GM18520 (cell line): ENCODE data around the gene KIF19.
"Not testable (repeated sequence)": the region's sequence is repeated elsewhere in the genome, so short reads cannot be mapped to it uniquely, and the experiment has no call there.

ENCODE experiments used
- ATAC-seq: cut with Tn5 transposase; IDR thresholded peaks from one replicate; pipeline ENCODE4 v1.9.1; 2021; ENCODE audit not compliant: unreplicated experiment

Gene KIF19

GRCh38 chr17:74386386-74386785 is 60.4 kb downstream of the KIF19 start:
- ATAC-seq, result no peak

DNA sequence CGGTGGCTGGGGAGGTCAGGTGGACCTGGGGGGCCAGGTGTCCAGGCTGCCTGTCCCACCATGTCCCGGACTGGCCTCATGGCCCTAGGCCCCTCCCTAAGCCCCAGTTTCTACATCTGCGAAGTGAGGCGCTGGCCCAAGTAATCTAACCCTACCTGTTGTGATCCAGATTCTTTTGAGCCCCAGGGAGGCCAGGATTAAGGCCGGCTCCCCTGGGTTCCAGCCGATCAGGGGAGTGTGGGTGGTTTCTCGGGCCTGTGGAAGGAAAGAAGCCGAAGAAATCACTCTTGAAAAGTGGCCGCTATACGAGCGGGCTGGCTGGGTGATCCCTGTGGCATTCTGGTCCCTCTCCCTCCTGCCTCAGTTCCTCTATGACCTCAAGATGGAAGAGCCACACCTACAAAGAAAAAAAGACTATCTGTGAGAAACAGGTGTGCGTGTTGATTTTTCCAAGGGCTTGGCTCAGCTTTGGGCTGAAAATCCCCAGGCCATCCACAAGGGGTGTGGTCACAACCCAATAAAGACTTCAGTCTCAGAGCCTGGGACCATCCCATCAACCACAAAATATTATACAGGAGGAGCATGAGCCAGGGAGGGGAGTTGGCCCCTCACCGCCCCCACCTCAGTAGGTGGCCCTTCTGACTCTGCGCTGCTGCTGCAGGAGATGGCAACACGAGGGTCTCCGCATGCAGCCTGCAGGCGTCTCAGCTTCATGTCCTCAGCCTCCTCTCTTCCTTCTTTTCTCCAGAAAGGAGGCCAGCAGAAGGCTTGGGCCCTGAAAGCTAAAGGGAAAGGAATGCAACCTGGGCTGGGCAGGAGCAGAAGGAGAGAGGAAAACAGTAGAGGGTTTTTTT is 61.6 kb downstream of the KIF19 start:
- ATAC-seq, result no peak

DNA sequence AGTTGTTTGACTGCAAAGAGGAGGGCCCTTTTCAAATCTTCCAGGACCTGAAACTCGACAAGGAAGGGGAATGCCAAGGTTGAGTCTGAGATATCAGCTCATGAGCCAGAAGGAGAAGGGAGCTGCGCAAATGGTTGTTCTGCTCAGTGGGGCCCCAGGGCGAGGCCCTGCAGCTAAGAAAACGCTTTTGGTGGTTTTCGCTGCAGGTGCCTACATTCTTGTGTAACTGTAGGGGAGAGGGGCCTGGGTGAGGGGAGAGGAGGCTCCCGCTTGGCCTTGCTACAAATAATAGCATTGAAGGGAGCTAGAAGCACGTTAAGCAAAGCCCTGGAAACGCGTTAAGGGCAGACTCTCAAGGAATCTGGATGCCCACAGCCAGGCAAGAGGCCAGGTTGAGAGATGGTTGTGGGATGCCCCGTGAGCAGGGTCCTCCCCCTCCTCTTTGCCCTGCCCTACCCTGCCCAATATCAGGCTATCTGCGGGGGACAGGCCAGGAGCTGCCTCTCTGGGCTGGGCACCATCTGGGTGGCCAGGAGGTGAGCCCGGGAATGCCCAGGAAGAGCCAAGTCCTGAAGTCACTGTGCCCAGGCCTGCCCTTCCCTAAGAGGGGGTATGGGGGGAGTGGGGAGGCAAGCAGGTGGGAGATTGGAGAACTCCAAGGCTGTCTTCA is 63.2 kb downstream of the KIF19 start:
- ATAC-seq, result no peak

GRCh38 chr17:74389937-74390679 is 64.1 kb downstream of the KIF19 start:
- ATAC-seq, result no peak

GRCh38 chr17:74390680-74391653 is 64.9 kb downstream of the KIF19 start:
- no peak for ATAC-seq

DNA sequence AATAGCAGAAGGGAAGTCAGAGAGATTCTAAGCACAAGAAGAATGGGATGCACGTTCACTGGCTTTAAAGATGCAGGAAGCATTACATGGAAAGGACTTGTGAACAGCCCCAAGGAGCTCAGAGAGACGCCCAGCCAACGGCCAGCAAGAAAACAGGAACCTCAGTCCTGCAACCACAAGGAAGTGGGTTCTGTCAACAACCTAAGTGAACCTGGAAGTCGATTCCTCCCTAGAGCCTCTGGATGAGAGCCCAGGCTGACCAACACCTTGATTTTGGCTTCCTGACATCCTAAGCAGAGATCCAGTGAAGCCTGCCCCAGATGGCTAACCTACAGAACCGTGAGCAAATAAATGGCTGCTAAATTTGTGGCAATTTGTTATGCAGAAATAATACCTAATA is 65.7 kb downstream of the KIF19 start:
- ATAC-seq, result no peak

DNA sequence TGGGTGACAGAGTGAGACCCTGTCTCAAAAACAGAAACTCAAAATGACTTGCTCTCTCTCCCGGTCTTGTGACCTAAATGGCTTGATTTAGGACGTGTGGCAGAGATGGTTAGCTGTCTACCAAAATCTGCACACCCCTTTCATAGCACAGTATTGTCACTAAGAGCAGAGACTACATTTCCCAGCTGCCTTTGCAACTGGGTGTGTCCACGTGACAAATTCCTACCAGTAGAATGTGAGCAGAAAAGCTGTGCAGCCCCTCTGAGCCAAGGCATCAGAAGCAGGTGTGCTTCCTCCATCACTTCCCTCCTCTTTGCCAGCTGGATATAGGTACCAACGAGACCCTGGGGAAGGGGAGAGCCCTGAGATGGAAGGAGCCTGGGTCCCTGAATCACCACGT is 66.8 kb downstream of the KIF19 start:
- no peak for ATAC-seq

- ATAC-seq, result no peak
Observed at GRCh38 chr17:74393346-74393942, 67.4 kb downstream of the KIF19 start.

GRCh38 chr17:74394275-74394950 is 68.4 kb downstream of the KIF19 start:
- ATAC-seq, result no peak

DNA sequence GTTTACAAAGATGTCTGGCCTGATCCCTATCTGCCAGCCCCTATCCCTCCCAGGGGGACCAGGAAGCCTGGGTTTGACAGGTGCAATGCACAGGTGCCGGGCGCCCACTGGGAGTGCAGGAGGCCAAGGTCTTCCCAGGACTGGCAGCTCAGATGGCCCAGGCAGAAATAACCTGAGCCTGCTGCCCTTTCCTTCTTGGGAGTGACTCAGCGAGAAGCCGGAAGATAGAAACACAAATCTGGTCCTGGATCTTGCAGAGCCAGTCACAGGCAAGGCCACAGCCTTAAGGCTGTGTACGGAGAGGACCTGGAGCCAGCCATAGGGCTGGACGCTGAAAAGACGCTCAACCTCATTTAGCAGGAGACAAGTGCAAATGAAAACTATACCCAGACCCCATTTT is 69.0 kb downstream of the KIF19 start:
- ATAC-seq, result no peak

DNA sequence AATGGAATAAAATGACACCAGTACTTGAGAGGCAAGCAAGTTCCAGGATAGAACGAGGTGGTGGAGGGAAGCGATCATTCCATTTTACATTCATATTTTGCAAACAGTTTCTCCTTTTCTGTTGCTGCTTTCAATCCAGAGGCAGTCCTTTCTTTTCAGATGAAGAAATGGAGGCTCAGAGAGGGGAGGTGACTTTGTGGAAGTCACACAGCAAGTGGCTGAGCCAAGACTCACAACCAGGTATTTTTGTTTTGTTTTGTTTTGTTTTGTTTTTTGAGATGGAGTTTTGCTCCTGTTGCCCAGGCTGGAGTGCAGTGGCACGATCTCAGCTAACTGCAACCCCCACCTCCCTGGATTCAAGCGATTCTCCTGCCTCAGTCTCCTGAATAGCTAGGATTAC is 70.5 kb downstream of the KIF19 start:
- ATAC-seq, result no peak

GRCh38 chr17:74402048-74402447 is 76.0 kb downstream of the KIF19 start:
- no peak for ATAC-seq

GRCh38 chr17:74403512-74404137 is 77.6 kb downstream of the KIF19 start:
- ATAC-seq, result no peak

GRCh38 chr17:74404218-74404617 is 78.2 kb downstream of the KIF19 start:
- ATAC-seq, result no peak

DNA sequence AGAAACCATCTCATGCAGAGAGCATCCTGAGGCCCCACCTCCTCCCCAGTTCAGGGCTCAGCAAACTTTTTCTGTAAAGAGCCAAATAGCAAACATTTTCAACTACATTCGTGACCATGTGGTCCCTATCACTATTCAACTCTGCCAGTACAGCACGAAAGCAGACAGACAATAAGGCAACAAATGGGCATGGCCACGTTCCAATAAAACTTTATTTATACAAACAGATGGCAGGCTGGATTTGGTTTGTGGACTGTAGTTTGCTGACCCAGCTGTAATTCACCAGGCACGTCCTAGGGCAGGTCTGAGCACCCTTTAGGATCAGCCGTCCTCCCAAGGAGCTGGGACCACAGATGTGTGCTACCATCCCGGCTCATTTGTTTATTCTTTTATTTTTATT is 78.8 kb downstream of the KIF19 start:
- ATAC-seq, result no peak

DNA sequence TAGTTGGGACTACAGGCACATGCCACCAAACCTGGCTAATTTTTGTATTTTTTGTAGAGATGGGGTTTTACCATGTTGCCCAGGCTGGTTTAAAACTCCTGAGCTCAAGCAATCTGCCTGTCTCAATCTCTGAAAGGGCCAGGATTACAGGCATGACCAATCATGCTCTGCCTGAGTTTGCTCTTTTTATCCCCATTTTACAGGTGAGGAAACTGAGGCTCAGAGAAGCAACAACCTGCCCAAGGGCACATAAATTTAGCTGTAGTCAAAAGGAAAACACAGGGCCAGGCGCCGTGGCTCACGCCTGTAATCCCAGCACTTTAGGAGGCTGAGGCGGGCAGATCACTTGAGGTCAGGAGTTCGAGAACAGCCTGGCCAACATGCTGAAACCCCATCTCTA is 79.3 kb downstream of the KIF19 start:
- ATAC-seq, result not testable (repeated sequence)
